Esophagus (tissue), 2 donors: ENCODE results near the gene ATRX. TPM values are rescaled to one million over a fixed set of nuclear protein-coding genes. Genes with fewer than 3 reads are reported as not detected.

Experiments used
- H3K27ac ChIP-seq, 2 donors: one replicate each; pipeline ENCODE4 v1.5.1; 2013; ENCODE audit warnings: low read depth in 2 of 2, mild to moderate bottlenecking in 2 of 2, inconsistent platforms in 1 of 2, low read length in 1 of 2, moderate library complexity in 1 of 2
- H3K27me3 ChIP-seq, 2 donors: one replicate each; pipeline ENCODE4 v1.6.1; 2013; ENCODE audit warnings: low read length in 2 of 2, control low read depth in 1 of 2, mild to moderate bottlenecking in 1 of 2; ENCODE audit not compliant: insufficient read depth in 2 of 2, control insufficient read depth in 1 of 2
- H3K36me3 ChIP-seq, 2 donors: one replicate each; pipeline ENCODE4 v1.6.1; 2013; ENCODE audit warnings: low read length in 1 of 2; ENCODE audit not compliant: control insufficient read depth in 2 of 2, insufficient read depth in 2 of 2
- H3K4me1 ChIP-seq, 2 donors: one replicate each; pipeline ENCODE4 v1.6.1; 2013; ENCODE audit warnings: low read length in 1 of 2; ENCODE audit not compliant: control insufficient read depth in 2 of 2, insufficient read depth in 2 of 2
- H3K4me3 ChIP-seq, 2 donors: one replicate each; pipeline ENCODE4 v1.5.1; 2013; ENCODE audit warnings: low read length in 2 of 2, mild to moderate bottlenecking in 2 of 2, low read depth in 1 of 2, moderate library complexity in 1 of 2
- H3K9me3 ChIP-seq, 2 donors: one replicate each; pipeline ENCODE4 v1.6.1; 2013; ENCODE audit warnings: mild to moderate bottlenecking in 2 of 2, low read depth in 1 of 2, low read length in 1 of 2, moderate library complexity in 1 of 2; ENCODE audit not compliant: control insufficient read depth in 2 of 2, insufficient read depth in 1 of 2
- WGBS, 2 donors: extraction: QIAGEN DNeasy Blood & Tissue Kit; methylation state at CpG; one replicate each; pipeline ENCODE4 v1.1.7; 2013; 5-methylcytosine and 5-hydroxymethylcytosine counted together
- polyA plus RNA-seq, 2 donors: library from polyadenylated mRNA; stranded (reverse); fragments of 200-250 nt; gene quantifications; one replicate each; pipeline ENCODE4 v1.2.3, GENCODE V29; 2013
- donor health status: healthy with polysubstance abuse.
- donor health status: Bipolar disorder and iron deficiency.

The ATRX gene
- polyA plus RNA-seq, 2 donors: 7.4 to 12.3 TPM

- no peaks in the 10 kb centered on the region for H3K4me1 ChIP-seq
- H3K36me3 ChIP-seq: no peaks in the 10 kb centered on the region
- H3K27ac ChIP-seq: no peak overlapping the region
- H3K9me3 ChIP-seq: no peaks in the 10 kb centered on the region
- WGBS, 2 donors: 59 to 69% methylated on average over 20 of the region's 20 CpGs
- peaks cover 0 to 6% of the 10 kb centered on the region in 2 donors for H3K27me3 ChIP-seq
- H3K4me3 ChIP-seq: no peak overlapping the region
Observed at GRCh38 chrX:77493677-77494553, 292.1 kb downstream of the ATRX start.

DNA sequence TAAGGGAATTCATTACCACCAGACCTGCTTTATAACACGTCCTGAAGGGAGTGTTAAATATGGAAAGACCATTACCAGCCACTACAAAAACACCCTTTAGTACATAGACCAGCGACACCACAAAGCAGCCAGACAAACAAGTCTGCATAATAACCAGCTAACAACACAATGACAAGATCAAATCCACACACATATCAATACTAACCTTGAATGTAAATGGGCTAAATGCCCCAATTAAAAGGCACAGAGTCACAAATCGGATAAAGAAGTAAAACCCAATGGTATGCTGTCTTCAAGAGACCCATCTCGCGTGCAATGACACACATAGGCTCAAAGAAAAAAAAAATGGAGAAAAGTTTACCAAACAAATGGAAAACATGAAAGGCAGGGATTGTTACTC, 302.0 kb downstream of the ATRX start:
- 73 to 85% methylated on average over 5 of the region's 5 CpGs for WGBS, 2 donors
- H3K27me3 ChIP-seq: peaks cover 0 to 3% of the 10 kb centered on the region in 2 donors
- H3K4me1 ChIP-seq: no peaks in the 10 kb centered on the region
- H3K4me3 ChIP-seq: no peak overlapping the region
- H3K36me3 ChIP-seq: no peaks in the 10 kb centered on the region
- H3K27ac ChIP-seq: no peak overlapping the region
- no peaks in the 10 kb centered on the region for H3K9me3 ChIP-seq

DNA sequence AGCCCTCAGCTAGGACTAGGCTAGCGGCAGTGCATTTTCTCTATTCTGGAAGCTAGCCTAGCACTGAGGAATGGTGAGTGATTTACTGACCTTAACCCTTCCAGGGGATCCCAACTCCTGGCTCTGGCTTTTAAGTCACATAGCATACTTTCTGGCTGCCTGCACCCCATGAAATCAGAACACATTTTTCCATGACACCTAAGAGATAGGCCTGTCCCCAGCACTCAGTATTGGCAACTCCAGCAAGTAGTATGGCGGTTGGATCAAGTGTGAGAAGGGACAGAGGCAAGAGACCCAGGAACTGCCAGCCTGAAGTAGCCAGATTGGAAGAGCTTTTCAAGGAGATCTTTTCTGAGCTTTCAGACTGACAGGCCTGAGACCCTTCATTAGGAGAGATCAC, 330.6 kb downstream of the ATRX start:
- no peaks in the 10 kb centered on the region for H3K9me3 ChIP-seq
- no peak overlapping the region for H3K27ac ChIP-seq
- WGBS, 2 donors: 83 to 86% methylated on average over 2 of the region's 2 CpGs
- peaks cover 0 to 9% of the 10 kb centered on the region in 2 donors for H3K27me3 ChIP-seq
- H3K4me1 ChIP-seq: no peaks in the 10 kb centered on the region
- no peaks in the 10 kb centered on the region for H3K36me3 ChIP-seq
- H3K4me3 ChIP-seq: no peak overlapping the region

Other genes starting within 250 kb of the ATRX start
- 10 to 100 TPM; 12.8 to 17.7 TPM for gene MAGT1, start 109.2 kb upstream of the ATRX start, polyA plus RNA-seq
- gene COX7B, start 113.3 kb upstream of the ATRX start, polyA plus RNA-seq: 1,000 to 10,000 TPM in 1 of 2 donors, 100 to 1,000 TPM in 1; 982 to 1,162 TPM
- gene ATP7A, start 124.5 kb upstream of the ATRX start, polyA plus RNA-seq: 1 to 10 TPM; 2.1 to 2.7 TPM
- gene PGAM4, start 183.4 kb upstream of the ATRX start, polyA plus RNA-seq: not detected